ENCODE measurements around the gene RHOA.

RHOA gene

DNA sequence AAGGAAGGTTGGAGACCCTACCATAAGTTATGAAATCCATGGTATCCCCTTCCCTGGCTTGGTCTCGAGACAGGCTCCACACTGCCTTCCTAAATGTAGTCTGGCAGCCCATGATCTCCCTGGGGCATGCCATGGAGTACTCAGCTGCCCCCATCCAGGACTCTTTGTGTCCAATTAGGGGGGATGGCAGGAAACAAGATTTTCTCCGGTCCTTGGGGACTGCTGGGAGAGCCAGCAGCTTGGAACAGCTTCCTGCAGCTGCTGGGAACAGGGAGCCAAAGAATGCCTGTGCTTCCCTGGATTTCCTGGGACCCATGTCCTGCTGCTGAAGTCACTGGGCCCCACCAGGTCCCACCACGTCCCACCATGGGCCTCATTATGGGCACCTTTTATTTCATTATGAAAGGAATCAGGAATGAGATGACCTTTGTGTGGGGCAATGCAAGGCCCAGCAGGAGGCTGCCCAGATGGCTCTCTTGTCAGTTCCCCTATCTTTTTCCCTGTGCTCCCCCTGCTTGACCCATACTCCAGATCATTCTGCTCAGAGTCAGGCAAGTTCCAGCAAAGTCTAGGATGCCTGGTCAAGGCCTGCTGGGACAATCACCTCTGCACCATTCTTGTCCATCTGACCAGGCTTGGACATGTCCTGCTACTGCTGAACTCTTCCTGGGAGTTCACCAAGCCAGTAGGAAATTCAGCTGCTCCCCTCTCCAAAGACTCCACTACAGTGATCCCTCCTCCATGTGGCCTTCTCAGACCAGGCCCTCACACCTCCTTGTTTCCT lies 43.3 kb upstream of the RHOA start:
- no peak overlapping the region for H3K27ac ChIP-seq (ENCODE audit: low read length, poor library complexity, severe bottlenecking)
- H3K23ac ChIP-seq (ENCODE audit: low read length in 2 of 2), result no peak overlapping the region
- no peaks in the 10 kb centered on the region for H3K9me3 ChIP-seq (ENCODE audit: control insufficient read depth, low read length)
- H2AK5ac ChIP-seq (ENCODE audit: low read length, severe bottlenecking), result no peak overlapping the region
- H4K8ac ChIP-seq (ENCODE audit: low read length), result peak overlapping the region; percentile 7
- peaks cover 0 to 3% of the 10 kb centered on the region in 2 experiments for H3K27me3 ChIP-seq (ENCODE audit: control insufficient read depth in 1 of 2, insufficient read depth in 1 of 2, low read length in 2 of 2)
- no peak overlapping the region for H3K14ac ChIP-seq (ENCODE audit: low read length in 2 of 2)
- no peak overlapping the region for H3K9ac ChIP-seq (ENCODE audit: low read length)
- H2BK15ac ChIP-seq (ENCODE audit: low read depth, poor library complexity, severe bottlenecking), result no peak overlapping the region
- no peak overlapping the region for H2BK12ac ChIP-seq (ENCODE audit: low read length in 2 of 2)
- H3K4me2 ChIP-seq (ENCODE audit: low read length, poor library complexity, severe bottlenecking), result no peak overlapping the region
- no peak overlapping the region for H3K18ac ChIP-seq (ENCODE audit: low read depth in 1 of 2, low read length in 2 of 2)
- 80% methylated on average over 2 of the region's 3 CpGs for WGBS
- no peak overlapping the region for H3K4me3 ChIP-seq (ENCODE audit: insufficient read depth in 1 of 2, low read depth in 1 of 2, low read length in 2 of 2)
- no peak overlapping the region for H2BK5ac ChIP-seq (ENCODE audit: low read depth, low read length, poor library complexity, severe bottlenecking)
- H3K4ac ChIP-seq (ENCODE audit: low read depth in 1 of 2, low read length in 2 of 2), result peak overlapping the region; percentile 1 to 13
- no peak overlapping the region for H2BK120ac ChIP-seq (ENCODE audit: low read depth, low read length)
- no peaks in the 10 kb centered on the region for H3K36me3 ChIP-seq (ENCODE audit: control insufficient read depth in 1 of 2, insufficient read depth in 2 of 2, low read depth in 1 of 2, low read length in 2 of 2)
- DNase-seq, result no peak
- peak overlapping the region; percentile 59 for H4K91ac ChIP-seq (ENCODE audit: low read length)
- H3K4me1 ChIP-seq (ENCODE audit: control insufficient read depth, insufficient read depth, low read depth, low read length), result peaks cover 8% of the 10 kb centered on the region
- H3K79me1 ChIP-seq (replicated peaks; ENCODE audit: low read length, poor library complexity, severe bottlenecking), result no peaks in the 10 kb centered on the region
- no peak overlapping the region for H2AFZ ChIP-seq (ENCODE audit: low read depth, low read length)

GRCh38 chr3:49454458-49454857 lies 42.7 kb upstream of the RHOA start:
- Histone ChIP-seq H3K79me1 (replicated peaks; ENCODE audit: low read length, poor library complexity, severe bottlenecking) (no peaks in the 10 kb centered on the region), H3K4me2 (ENCODE audit: low read length, poor library complexity, severe bottlenecking) (no peak overlapping the region), H2AK5ac (ENCODE audit: low read length, severe bottlenecking) (no peak overlapping the region), H2BK120ac (ENCODE audit: low read depth, low read length) (no peak overlapping the region), H2BK15ac (ENCODE audit: low read depth, poor library complexity, severe bottlenecking) (no peak overlapping the region), H3K23ac (ENCODE audit: low read length in 2 of 2) (no peak overlapping the region), H3K4me1 (ENCODE audit: control insufficient read depth, insufficient read depth, low read depth, low read length) (peaks cover 7% of the 10 kb centered on the region), H2BK5ac (ENCODE audit: low read depth, low read length, poor library complexity, severe bottlenecking) (no peak overlapping the region), H3K14ac (ENCODE audit: low read length in 2 of 2) (no peak overlapping the region), H4K8ac (ENCODE audit: low read length) (no peak overlapping the region), H3K36me3 (ENCODE audit: control insufficient read depth in 1 of 2, insufficient read depth in 2 of 2, low read depth in 1 of 2, low read length in 2 of 2) (no peaks in the 10 kb centered on the region), H3K9me3 (ENCODE audit: control insufficient read depth, low read length) (no peaks in the 10 kb centered on the region), H3K4ac (ENCODE audit: low read depth in 1 of 2, low read length in 2 of 2) (no peak overlapping the region), H3K4me3 (ENCODE audit: insufficient read depth in 1 of 2, low read depth in 1 of 2, low read length in 2 of 2) (no peak overlapping the region), H2AFZ (ENCODE audit: low read depth, low read length) (no peak overlapping the region), H3K18ac (ENCODE audit: low read depth in 1 of 2, low read length in 2 of 2) (no peak overlapping the region), H2BK12ac (ENCODE audit: low read length in 2 of 2) (no peak overlapping the region), H4K91ac (ENCODE audit: low read length) (no peak overlapping the region), H3K27me3 (ENCODE audit: control insufficient read depth in 1 of 2, insufficient read depth in 1 of 2, low read length in 2 of 2) (peaks cover 0 to 3% of the 10 kb centered on the region in 2 experiments), H3K27ac (ENCODE audit: low read length, poor library complexity, severe bottlenecking) (no peak overlapping the region), H3K9ac (ENCODE audit: low read length) (no peak overlapping the region)
- no peak for DNase-seq
- no CpG with 5 or more reads among the region's 2 CpGs for WGBS

- no peak overlapping the region for H3K23ac ChIP-seq (ENCODE audit: low read length in 2 of 2)
- no peak overlapping the region for H2BK120ac ChIP-seq (ENCODE audit: low read depth, low read length)
- no peak overlapping the region for H3K14ac ChIP-seq (ENCODE audit: low read length in 2 of 2)
- H3K4me2 ChIP-seq (ENCODE audit: low read length, poor library complexity, severe bottlenecking), result no peak overlapping the region
- H3K27me3 ChIP-seq (ENCODE audit: control insufficient read depth in 1 of 2, insufficient read depth in 1 of 2, low read length in 2 of 2), result no peaks in the 10 kb centered on the region
- no peaks in the 10 kb centered on the region for H3K79me1 ChIP-seq (replicated peaks; ENCODE audit: low read length, poor library complexity, severe bottlenecking)
- no peak overlapping the region for H2BK12ac ChIP-seq (ENCODE audit: low read length in 2 of 2)
- peaks cover 7% of the 10 kb centered on the region for H3K4me1 ChIP-seq (ENCODE audit: control insufficient read depth, insufficient read depth, low read depth, low read length)
- H2AK5ac ChIP-seq (ENCODE audit: low read length, severe bottlenecking), result no peak overlapping the region
- no peak overlapping the region for H3K27ac ChIP-seq (ENCODE audit: low read length, poor library complexity, severe bottlenecking)
- no peak overlapping the region for H3K4me3 ChIP-seq (ENCODE audit: insufficient read depth in 1 of 2, low read depth in 1 of 2, low read length in 2 of 2)
- H2AFZ ChIP-seq (ENCODE audit: low read depth, low read length), result no peak overlapping the region
- no peak overlapping the region for H2BK5ac ChIP-seq (ENCODE audit: low read depth, low read length, poor library complexity, severe bottlenecking)
- H3K18ac ChIP-seq (ENCODE audit: low read depth in 1 of 2, low read length in 2 of 2), result no peak overlapping the region
- H3K36me3 ChIP-seq (ENCODE audit: control insufficient read depth in 1 of 2, insufficient read depth in 2 of 2, low read depth in 1 of 2, low read length in 2 of 2), result no peaks in the 10 kb centered on the region
- no peak for DNase-seq
- H4K8ac ChIP-seq (ENCODE audit: low read length), result no peak overlapping the region
- 100% methylated on average over 3 of the region's 4 CpGs for WGBS
- H3K9me3 ChIP-seq (ENCODE audit: control insufficient read depth, low read length), result no peaks in the 10 kb centered on the region
- H3K9ac ChIP-seq (ENCODE audit: low read length), result no peak overlapping the region
- no peak overlapping the region for H4K91ac ChIP-seq (ENCODE audit: low read length)
- no peak overlapping the region for H2BK15ac ChIP-seq (ENCODE audit: low read depth, poor library complexity, severe bottlenecking)
- H3K4ac ChIP-seq (ENCODE audit: low read depth in 1 of 2, low read length in 2 of 2), result no peak overlapping the region
Measured at GRCh38 chr3:49453621-49454020, 41.8 kb upstream of the RHOA start.

- Histone ChIP-seq H3K4me3 (ENCODE audit: insufficient read depth in 1 of 2, low read depth in 1 of 2, low read length in 2 of 2) (no peak overlapping the region), H3K4me1 (ENCODE audit: control insufficient read depth, insufficient read depth, low read depth, low read length) (peaks cover 5% of the 10 kb centered on the region), H2BK120ac (ENCODE audit: low read depth, low read length) (no peak overlapping the region), H3K27me3 (ENCODE audit: control insufficient read depth in 1 of 2, insufficient read depth in 1 of 2, low read length in 2 of 2) (no peaks in the 10 kb centered on the region), H3K14ac (ENCODE audit: low read length in 2 of 2) (no peak overlapping the region), H3K23ac (ENCODE audit: low read length in 2 of 2) (no peak overlapping the region), H2BK15ac (ENCODE audit: low read depth, poor library complexity, severe bottlenecking) (no peak overlapping the region), H4K8ac (ENCODE audit: low read length) (no peak overlapping the region), H4K91ac (ENCODE audit: low read length) (no peak overlapping the region), H3K79me1 (replicated peaks; ENCODE audit: low read length, poor library complexity, severe bottlenecking) (no peaks in the 10 kb centered on the region), H3K4ac (ENCODE audit: low read depth in 1 of 2, low read length in 2 of 2) (no peak overlapping the region), H3K9ac (ENCODE audit: low read length) (no peak overlapping the region), H3K18ac (ENCODE audit: low read depth in 1 of 2, low read length in 2 of 2) (no peak overlapping the region), H3K36me3 (ENCODE audit: control insufficient read depth in 1 of 2, insufficient read depth in 2 of 2, low read depth in 1 of 2, low read length in 2 of 2) (no peaks in the 10 kb centered on the region), H2BK12ac (ENCODE audit: low read length in 2 of 2) (no peak overlapping the region), H3K27ac (ENCODE audit: low read length, poor library complexity, severe bottlenecking) (no peak overlapping the region), H2AFZ (ENCODE audit: low read depth, low read length) (no peak overlapping the region), H3K4me2 (ENCODE audit: low read length, poor library complexity, severe bottlenecking) (no peak overlapping the region), H2AK5ac (ENCODE audit: low read length, severe bottlenecking) (no peak overlapping the region), H2BK5ac (ENCODE audit: low read depth, low read length, poor library complexity, severe bottlenecking) (no peak overlapping the region), H3K9me3 (ENCODE audit: control insufficient read depth, low read length) (no peaks in the 10 kb centered on the region)
- DNase-seq, result no peak
- 92% methylated on average over 5 of the region's 5 CpGs for WGBS
Measured at GRCh38 chr3:49445391-49445790, 33.6 kb upstream of the RHOA start.

Measured in mesenchymal stem cell (in vitro differentiated cells and primary cell).